Body of pancreas (tissue), 4 donors: ENCODE measurements around the gene PEAR1. TPM values are rescaled to one million over a fixed set of nuclear protein-coding genes. Genes with fewer than 3 reads are reported as not detected.

Source experiments
- ATAC-seq: fragments of 150-250 bp; one replicate; pipeline ENCODE4 v1.9.1; 2016
- DNase-seq, 4 donors: peaks; one replicate each; pipeline ENCODE4 v3.0.0-alpha.2; 2019
- H3K27ac ChIP-seq, 4 donors: fragments of 200-600 bp; sonication (generic); 1 replicate in 3 of 4; 2 replicates in 1 of 4; pipeline versions ENCODE4 v1.5.1 to v1.6.1; 2016 to 2019; ENCODE audit warnings: mild to moderate bottlenecking in 1 of 4, mixed read lengths in 1 of 4, moderate library complexity in 1 of 4
- H3K27me3 ChIP-seq, 2 donors: fragments of 200-600 bp; sonication (generic); one replicate each; pipeline ENCODE4 v1.6.0; 2016; ENCODE audit warnings: mild to moderate bottlenecking in 1 of 2
- H3K36me3 ChIP-seq, 2 donors: fragments of 200-600 bp; sonication (generic); replicated peaks in 1 of 2; 2 replicates each; pipeline ENCODE4 v1.5.1; 2016; ENCODE audit warnings: low read depth in 2 of 2; ENCODE audit not compliant: insufficient read depth in 1 of 2
- H3K4me1 ChIP-seq: fragments of 200-600 bp; sonication (generic); one replicate; pipeline ENCODE4 v1.6.0; 2016
- H3K4me3 ChIP-seq, 2 donors: fragments of 200-600 bp; sonication (generic); 1 replicate in 1 of 2; 2 replicates in 1 of 2; pipeline ENCODE4 v1.5.1; 2016 to 2019
- H3K9me3 ChIP-seq, 3 donors: fragments of 200-600 bp; sonication (generic); 1 replicate in 2 of 3; 2 replicates in 1 of 3; pipeline ENCODE4 v1.5.1; 2016
- CTCF ChIP-seq, 7 experiments: fragments of 450-650 bp in 4 of 7; fragments of 200-600 bp in 3 of 7; sonication (generic) in 3 of 7; IDR thresholded peaks; one replicate each; pipeline ENCODE4 v1.5.1; 2016 to 2019; ENCODE audit warnings: antibody characterized with exemption in 7 of 7
- POLR2A ChIP-seq, 3 donors: fragments of 450-650 bp; IDR thresholded peaks; one replicate each; pipeline ENCODE4 v1.6.1; 2016; ENCODE audit warnings: antibody characterized with exemption in 3 of 3, mild to moderate bottlenecking in 2 of 3
- WGBS, 2 donors: methylation state at CpG; one replicate each; pipeline ENCODE4 v1.1.5; 2017; 5-methylcytosine and 5-hydroxymethylcytosine counted together
- intact Hi-C: fragments of 100-400 bp; cut with DNase I; formaldehyde crosslinking; loops from one replicate; pipeline ENCODE4 v1.15.1; 2023
- total RNA-seq, 2 donors: library from RNA; depleted of rRNA; stranded (reverse); fragments of >200 nt; gene quantifications; one replicate each; pipeline ENCODE4 v1.1.0, GENCODE V29; 2016

The PEAR1 gene
- total RNA-seq, 2 donors from 2014 or later, result 5.2 to 7.6 TPM

- ATAC-seq, result peak; percentile 81
- Histone ChIP-seq H3K27ac (peak overlapping the region in 1 of 4 donors; percentile 29), H3K36me3 (no peaks in the 10 kb centered on the region), H3K9me3 (no peaks in the 10 kb centered on the region), H3K4me3 (no peak overlapping the region), H3K4me1 (peaks cover 12% of the 10 kb centered on the region), H3K27me3 (peaks cover 0 to 13% of the 10 kb centered on the region in 2 donors)
- intact Hi-C loops, result no loop called here
- DNase-seq, result peak; percentile 85 to 90 (median 87)
- 3 to 8% methylated on average over 40 to 47 of the region's 48 CpGs for WGBS, 2 donors
- TF ChIP-seq POLR2A (IDR thresholded peaks at IDR 0.05) (no peak), CTCF (IDR thresholded peaks at IDR 0.05) (peak; percentile 68 to 83 (median 77))
Measured at GRCh38 chr1:156892190-156893047, 1.1 kb upstream of the PEAR1 start.

- Histone ChIP-seq H3K36me3 (no peaks in the 10 kb centered on the region), H3K9me3 (no peaks in the 10 kb centered on the region), H3K4me3 (no peak overlapping the region), H3K27me3 (peaks cover 0 to 13% of the 10 kb centered on the region in 2 donors), H3K4me1 (peaks cover 12% of the 10 kb centered on the region), H3K27ac (peak overlapping the region in 3 of 4 donors; percentile 37 to 58 (median 38))
- TF ChIP-seq CTCF (IDR thresholded peaks at IDR 0.05) (no peak), POLR2A (IDR thresholded peaks at IDR 0.05) (no peak)
- 28 to 30% methylated on average over 5 of the region's 5 CpGs for WGBS, 2 donors
- DNase-seq, result no peak
- intact Hi-C loops, result no loop called here
- ATAC-seq, result no peak
Measured at GRCh38 chr1:156894001-156894400, 483 bp downstream of the PEAR1 start.

- intact Hi-C loops, result no loop called here
- Histone ChIP-seq H3K36me3 (no peaks in the 10 kb centered on the region), H3K4me3 (no peak overlapping the region), H3K4me1 (peaks cover 12% of the 10 kb centered on the region), H3K9me3 (no peaks in the 10 kb centered on the region), H3K27ac (peak overlapping the region in 3 of 4 donors; percentile 16 to 58 (median 37)), H3K27me3 (peaks cover 0 to 13% of the 10 kb centered on the region in 2 donors)
- ATAC-seq (no peak), DNase-seq (no peak)
- 70 to 74% methylated on average over 9 to 12 of the region's 12 CpGs for WGBS, 2 donors
- TF ChIP-seq CTCF (IDR thresholded peaks at IDR 0.05) (no peak), POLR2A (IDR thresholded peaks at IDR 0.05) (no peak)
Measured at GRCh38 chr1:156894711-156895454, 1.4 kb downstream of the PEAR1 start.

- peak overlapping the region in 3 of 4 donors; percentile 16 to 58 (median 37) for H3K27ac ChIP-seq
- 66 to 73% methylated on average over 4 of the region's 4 CpGs for WGBS, 2 donors
- no peaks in the 10 kb centered on the region for H3K9me3 ChIP-seq
- TF ChIP-seq CTCF (IDR thresholded peaks at IDR 0.05) (no peak), POLR2A (IDR thresholded peaks at IDR 0.05) (no peak)
- ATAC-seq (no peak), DNase-seq (no peak)
- H3K27me3 ChIP-seq, result peaks cover 0 to 13% of the 10 kb centered on the region in 2 donors
- no peaks in the 10 kb centered on the region for H3K36me3 ChIP-seq
- intact Hi-C loops, result no loop called here
- H3K4me3 ChIP-seq, result no peak overlapping the region
- H3K4me1 ChIP-seq, result peaks cover 12% of the 10 kb centered on the region
Measured at GRCh38 chr1:156895455-156895812, 1.9 kb downstream of the PEAR1 start.
